Gastrocnemius medialis (tissue), 4 donors: ENCODE results near the gene COL5A2.

Experiments used
- POLR2A ChIP-seq, 2 donors: fragments of 450-650 bp; IDR thresholded peaks; one replicate each; pipeline ENCODE4 v1.6.1; 2017; ENCODE audit warnings: antibody characterized with exemption in 2 of 2, mild to moderate bottlenecking in 2 of 2, moderate library complexity in 2 of 2
- TF ChIP-seq, protein P1 (sequence below), 5 experiments: fragments of 450-650 bp in 3 of 5; fragments of 200-600 bp in 2 of 5; sonication (generic) in 2 of 5; IDR thresholded peaks in 4 of 5; conservative IDR thresholded peaks in 1 of 5; 1 replicate in 4 of 5; 2 replicates in 1 of 5; pipeline ENCODE4 v1.5.1; 2016 to 2019; ENCODE audit warnings: antibody characterized with exemption in 5 of 5, mild to moderate bottlenecking in 3 of 5, moderate library complexity in 3 of 5

DNA sequence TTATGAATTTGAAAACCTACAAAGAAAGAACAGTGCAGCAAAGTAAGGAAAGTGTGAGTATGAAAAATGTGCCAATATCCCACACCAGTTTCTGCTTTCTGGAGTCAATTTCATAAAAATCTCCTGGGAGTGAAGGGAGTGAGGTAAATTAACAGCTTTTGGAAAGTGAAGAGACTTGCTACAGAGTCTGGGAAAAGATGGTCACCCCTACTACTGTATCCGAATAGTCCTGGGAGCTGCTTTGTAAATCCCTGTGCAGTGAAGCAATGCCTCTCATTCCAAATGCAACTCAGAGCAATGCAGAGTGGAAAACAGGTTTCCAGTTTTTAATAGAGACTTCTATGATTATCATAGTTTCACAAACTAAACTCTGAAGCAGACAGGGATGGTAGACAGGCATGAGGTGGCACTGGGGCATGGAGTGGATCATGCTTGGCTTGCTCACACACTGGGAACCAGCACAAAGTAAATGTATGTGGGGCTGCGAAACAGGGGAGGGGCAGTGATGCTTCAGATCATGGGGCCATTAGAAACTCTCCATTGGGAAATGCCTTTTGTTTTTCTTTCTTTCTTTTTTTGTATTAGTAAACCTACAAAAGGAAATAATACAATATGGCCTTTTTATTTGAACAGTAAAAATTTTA, 10.6 kb downstream of the COL5A2 start:
- TF ChIP-seq, protein P1, sequence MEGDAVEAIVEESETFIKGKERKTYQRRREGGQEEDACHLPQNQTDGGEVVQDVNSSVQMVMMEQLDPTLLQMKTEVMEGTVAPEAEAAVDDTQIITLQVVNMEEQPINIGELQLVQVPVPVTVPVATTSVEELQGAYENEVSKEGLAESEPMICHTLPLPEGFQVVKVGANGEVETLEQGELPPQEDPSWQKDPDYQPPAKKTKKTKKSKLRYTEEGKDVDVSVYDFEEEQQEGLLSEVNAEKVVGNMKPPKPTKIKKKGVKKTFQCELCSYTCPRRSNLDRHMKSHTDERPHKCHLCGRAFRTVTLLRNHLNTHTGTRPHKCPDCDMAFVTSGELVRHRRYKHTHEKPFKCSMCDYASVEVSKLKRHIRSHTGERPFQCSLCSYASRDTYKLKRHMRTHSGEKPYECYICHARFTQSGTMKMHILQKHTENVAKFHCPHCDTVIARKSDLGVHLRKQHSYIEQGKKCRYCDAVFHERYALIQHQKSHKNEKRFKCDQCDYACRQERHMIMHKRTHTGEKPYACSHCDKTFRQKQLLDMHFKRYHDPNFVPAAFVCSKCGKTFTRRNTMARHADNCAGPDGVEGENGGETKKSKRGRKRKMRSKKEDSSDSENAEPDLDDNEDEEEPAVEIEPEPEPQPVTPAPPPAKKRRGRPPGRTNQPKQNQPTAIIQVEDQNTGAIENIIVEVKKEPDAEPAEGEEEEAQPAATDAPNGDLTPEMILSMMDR (IDR thresholded peaks at IDR 0.05 in 4 of 5, conservative IDR thresholded peaks at IDR 0.05 in 1 of 5), result no peak
- TF ChIP-seq POLR2A (IDR thresholded peaks at IDR 0.05), result no peak
